ENCODE data around the gene MMP24. TPM values are rescaled to one million over a fixed set of nuclear protein-coding genes. Genes with fewer than 3 reads are reported as not detected.

MMP24 gene
- total and polyA plus RNA-seq, 2 of the 13 experiments (the other 11 are each of a cell fraction or from before 2014, with no cell fraction given): 0.29 to 0.35 TPM

GRCh38 chr20:35269055-35269781 lies 42.7 kb downstream of the MMP24 start (continued):
- TF ChIP-seq SOX13 (IDR thresholded peaks at IDR 0.05): no peak
- no peak; a peak in 1 of 4 replicates for TF ChIP-seq SOX13 (CRISPR knock-in tag; conservative IDR thresholded peaks at IDR 0.05 in 1 of 2, IDR thresholded peaks at IDR 0.05 in 1 of 2)
- TF ChIP-seq JUNB (CRISPR knock-in tag; IDR thresholded peaks at IDR 0.05; ENCODE audit: borderline replicate concordance): no peak
- 0 out of 2 replicates have a peak, but pooled peaks have one; percentile 80 for TF ChIP-seq ZNF510 (CRISPR knock-in tag; IDR thresholded peaks at IDR 0.05; ENCODE audit: low read depth)
- TF ChIP-seq ZNF33A (CRISPR knock-in tag; IDR thresholded peaks at IDR 0.05; ENCODE audit: borderline replicate concordance): no peak
- TF ChIP-seq RBM39 (IDR thresholded peaks at IDR 0.05; ENCODE audit: low read depth, low read length, poor library complexity, severe bottlenecking): no peak
- peak; percentile 74 for TF ChIP-seq MIXL1 (CRISPR knock-in tag; IDR thresholded peaks at IDR 0.05)
- TF ChIP-seq DRAP1 (CRISPR knock-in tag; IDR thresholded peaks at IDR 0.05): no peak
- no peak for TF ChIP-seq ZNF318 (CRISPR knock-in tag; IDR thresholded peaks at IDR 0.05)
- TF ChIP-seq RARG (CRISPR knock-in tag; IDR thresholded peaks at IDR 0.05; ENCODE audit: low read depth): no peak
- no peak for TF ChIP-seq MLLT10 (CRISPR knock-in tag; IDR thresholded peaks at IDR 0.05)
- no peak for TF ChIP-seq FLYWCH1 (CRISPR knock-in tag; IDR thresholded peaks at IDR 0.05)
- no peak for TF ChIP-seq ZBTB2 (CRISPR knock-in tag; IDR thresholded peaks at IDR 0.05; ENCODE audit: low read depth)
- TF ChIP-seq ZSCAN5A (CRISPR knock-in tag; IDR thresholded peaks at IDR 0.05; ENCODE audit: borderline replicate concordance): no peak
- TF ChIP-seq SP1 (IDR thresholded peaks at IDR 0.05): no peak
- TF ChIP-seq SP1 (CRISPR knock-in tag; IDR thresholded peaks at IDR 0.05): no peak
- TF ChIP-seq ZNF629 (CRISPR knock-in tag; conservative IDR thresholded peaks at IDR 0.05): 0 out of 2 replicates have a peak, but pooled peaks have one; percentile 25
- TF ChIP-seq RFXAP (CRISPR knock-in tag; IDR thresholded peaks at IDR 0.05; ENCODE audit: borderline replicate concordance): peak; percentile 26; the same call in 1 of the 2 replicates
- TF ChIP-seq REXO4 (CRISPR knock-in tag; IDR thresholded peaks at IDR 0.05; ENCODE audit: borderline replicate concordance): no peak

All from HepG2 (cell line).